ENCODE results near the gene ADAR.

- TF ChIP-seq SMAD4 (CRISPR knock-in tag; IDR thresholded peaks at IDR 0.05) (no peak), CTCF (IDR thresholded peaks at IDR 0.05) (no peak), ZBTB43 (CRISPR knock-in tag; IDR thresholded peaks at IDR 0.05) (no peak), ZNF425 (CRISPR knock-in tag; conservative IDR thresholded peaks at IDR 0.05) (no peak), FOXP4 (CRISPR knock-in tag; IDR thresholded peaks at IDR 0.05) (no peak), ATF6 (CRISPR knock-in tag; IDR thresholded peaks at IDR 0.05) (no peak), NR3C1 (CRISPR knock-in tag; conservative IDR thresholded peaks at IDR 0.05; ENCODE audit: low read depth) (no peak), SMAD3 (CRISPR knock-in tag; IDR thresholded peaks at IDR 0.05; ENCODE audit: borderline replicate concordance) (no peak), ETV6 (CRISPR knock-in tag; IDR thresholded peaks at IDR 0.05) (no peak), TCF7 (CRISPR knock-in tag; IDR thresholded peaks at IDR 0.05; ENCODE audit: low read depth) (no peak), MYBL2 (CRISPR knock-in tag; IDR thresholded peaks at IDR 0.05) (no peak)
- TF ChIP-seq, protein P1, sequence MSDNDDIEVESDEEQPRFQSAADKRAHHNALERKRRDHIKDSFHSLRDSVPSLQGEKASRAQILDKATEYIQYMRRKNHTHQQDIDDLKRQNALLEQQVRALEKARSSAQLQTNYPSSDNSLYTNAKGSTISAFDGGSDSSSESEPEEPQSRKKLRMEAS (CRISPR knock-in tag; IDR thresholded peaks at IDR 0.05), result no peak
Measured at GRCh38 chr1:154593390-154593789, 14.6 kb downstream of the ADAR start.

All from WTC11 (cell line).